ENCODE measurements around the gene NR6A1.
"Not testable (repeated sequence)": the region's sequence is repeated elsewhere in the genome, so short reads cannot be mapped to it uniquely, and the experiment has no call there.

NR6A1 gene

GRCh38 chr9:124645274-124645673 lies 125.8 kb downstream of the NR6A1 start:
- no peak for DNase-seq

GRCh38 chr9:124639637-124640036 lies 131.5 kb downstream of the NR6A1 start:
- DNase-seq: no peak

- DNase-seq: no peak
Measured at GRCh38 chr9:124635285-124635684, 135.8 kb downstream of the NR6A1 start.

- no peak for DNase-seq
Measured at GRCh38 chr9:124632077-124632621, 139.0 kb downstream of the NR6A1 start.

- DNase-seq: no peak
Measured at GRCh38 chr9:124631326-124631725, 139.8 kb downstream of the NR6A1 start.

- no peak for DNase-seq
Measured at GRCh38 chr9:124629600-124629999, 141.5 kb downstream of the NR6A1 start.

GRCh38 chr9:124628741-124629140 lies 142.4 kb downstream of the NR6A1 start:
- no peak for DNase-seq

GRCh38 chr9:124626276-124626675 lies 144.8 kb downstream of the NR6A1 start:
- no peak for DNase-seq

GRCh38 chr9:124625087-124625486 lies 146.0 kb downstream of the NR6A1 start:
- no peak for DNase-seq

GRCh38 chr9:124624735-124624992 lies 146.4 kb downstream of the NR6A1 start:
- DNase-seq: no peak

- no peak for DNase-seq
Measured at GRCh38 chr9:124623966-124624734, 147.0 kb downstream of the NR6A1 start.

GRCh38 chr9:124622882-124623281 lies 148.2 kb downstream of the NR6A1 start:
- DNase-seq: no peak

GRCh38 chr9:124621371-124622328 lies 149.5 kb downstream of the NR6A1 start:
- no peak for DNase-seq

- DNase-seq: no peak
Measured at GRCh38 chr9:124618476-124618875, 152.6 kb downstream of the NR6A1 start.

GRCh38 chr9:124617477-124618141 lies 153.5 kb downstream of the NR6A1 start:
- peak in 1 of 2 experiments; percentile 77 for DNase-seq

- no peak for DNase-seq
Measured at GRCh38 chr9:124616961-124617360, 154.2 kb downstream of the NR6A1 start.

GRCh38 chr9:124615840-124616239 lies 155.3 kb downstream of the NR6A1 start:
- not testable (repeated sequence) for DNase-seq

- no peak for DNase-seq
Measured at GRCh38 chr9:124615100-124615742, 155.9 kb downstream of the NR6A1 start.

GRCh38 chr9:124613849-124614248 lies 157.3 kb downstream of the NR6A1 start:
- no peak for DNase-seq

- DNase-seq: no peak
Measured at GRCh38 chr9:124611106-124611505, 160.0 kb downstream of the NR6A1 start.

- no peak for DNase-seq
Measured at GRCh38 chr9:124606027-124606426, 165.1 kb downstream of the NR6A1 start.

GRCh38 chr9:124605258-124605657 lies 165.9 kb downstream of the NR6A1 start:
- no peak for DNase-seq

- DNase-seq: no peak
Measured at GRCh38 chr9:124602632-124603031, 168.5 kb downstream of the NR6A1 start.
